Camera-type eye (tissue), 1 donor: Measurements from ENCODE around the gene MAEA. TPM values are rescaled to one million over a fixed set of nuclear protein-coding genes. Genes with fewer than 3 reads are reported as not detected.

ENCODE experiments used
- total RNA-seq: library from RNA; depleted of rRNA; stranded (reverse); fragments of >200 nt; gene quantifications from one replicate; pipeline ENCODE4 v1.2.3, GENCODE V29; 2014

MAEA gene
- total RNA-seq, result 73.7 TPM

DNA sequence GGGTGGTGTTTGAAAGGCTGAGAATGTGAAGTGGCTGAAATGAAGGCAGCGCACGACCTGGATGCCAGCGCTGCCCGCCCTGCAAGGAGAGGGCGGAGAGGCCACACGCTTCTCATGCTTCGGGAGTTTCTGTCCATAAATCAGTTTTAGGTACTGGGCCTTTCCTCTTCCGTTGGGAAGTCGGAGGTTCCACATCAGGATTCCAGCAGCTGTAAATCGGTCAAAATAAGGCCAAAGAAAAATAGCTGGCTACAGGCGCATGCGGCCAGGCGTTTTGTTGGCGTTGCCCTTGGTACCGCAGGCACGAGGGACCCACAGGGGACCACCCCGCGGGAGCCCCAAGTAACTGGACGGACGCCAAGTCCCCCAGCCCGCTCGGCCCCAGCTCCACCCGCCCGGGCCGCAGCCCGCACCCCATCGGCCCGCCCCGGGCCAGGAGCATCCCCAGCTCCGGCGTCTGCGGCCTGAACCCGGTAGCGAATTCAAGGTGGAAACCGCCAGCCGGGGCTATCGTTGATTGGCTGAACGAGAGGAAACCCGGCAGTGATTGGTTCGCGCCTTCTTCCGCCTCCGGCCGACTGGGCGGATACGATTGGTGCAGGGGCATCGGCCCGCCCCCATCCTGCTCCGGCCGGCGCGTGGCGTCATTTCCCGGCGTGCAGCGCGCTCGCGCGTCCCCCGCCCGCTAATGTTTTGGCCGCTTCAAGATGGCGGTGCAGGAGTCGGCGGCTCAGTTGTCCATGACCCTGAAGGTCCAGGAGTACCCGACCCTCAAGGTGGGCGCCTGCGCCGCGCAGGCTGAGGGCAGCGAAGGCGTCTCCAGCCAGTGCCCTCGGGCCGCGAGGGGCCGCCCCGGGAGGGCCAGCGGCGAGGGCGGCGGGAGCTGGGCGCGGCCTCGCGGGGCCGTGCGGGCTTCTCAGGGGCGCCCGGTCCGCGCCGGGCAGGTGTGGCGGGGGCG lies at the start of gene MAEA:
Gene MAEA, plus strand, starts transcription at position 685 of the 958 bp plus-strand sequence. Its CDS starts 23 bp downstream, at position 708.

DNA sequence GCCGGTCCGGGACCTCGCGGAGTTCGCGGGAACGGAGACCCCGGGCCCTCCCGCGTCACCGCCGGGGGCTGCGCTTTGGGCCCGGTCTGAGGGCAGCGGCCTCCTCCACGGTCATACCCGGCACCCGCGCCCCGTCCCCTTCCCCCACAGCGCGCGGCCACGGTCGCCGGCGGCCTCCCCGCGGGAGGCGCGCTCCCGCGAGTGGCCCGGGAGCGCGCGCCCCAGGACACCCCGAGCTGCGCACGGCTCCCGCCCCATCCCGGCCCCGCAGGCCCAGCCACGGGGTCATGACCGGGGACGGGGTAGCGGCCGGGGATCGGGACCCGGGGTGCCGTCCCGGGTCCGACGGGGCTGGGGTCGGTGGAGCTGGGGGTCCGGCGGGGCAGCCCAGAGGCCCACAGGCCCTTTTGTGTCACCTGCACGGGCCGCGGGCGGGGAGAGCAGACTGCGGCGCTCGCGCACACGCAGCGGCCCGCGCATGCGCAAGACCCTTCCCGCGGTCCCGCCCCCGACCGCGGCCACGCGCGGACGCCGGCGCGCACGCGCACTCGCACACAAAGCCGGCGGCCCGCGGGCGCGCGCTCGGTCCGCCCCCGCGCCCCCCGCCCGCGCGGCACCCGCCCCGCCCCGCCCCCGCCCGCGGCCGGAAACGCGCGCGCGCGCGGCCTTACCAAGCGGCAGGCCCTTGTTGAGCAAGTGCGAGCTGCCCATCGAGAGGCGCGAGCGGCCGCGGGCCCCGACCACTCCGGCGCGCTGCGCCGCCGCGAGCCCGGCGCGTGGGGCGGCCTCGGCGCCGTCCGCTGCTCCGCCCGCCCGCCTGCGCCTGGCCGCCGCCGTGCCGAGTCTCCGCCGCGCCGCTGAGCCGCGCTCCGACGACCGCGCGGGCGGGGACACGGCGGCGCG lies 41.2 kb upstream of the MAEA start, which contains the start of gene CTBP1:
Gene CTBP1, minus strand, starts transcription at position 886 of the 903 bp plus-strand sequence. CDS start 7,799 bp downstream, outside the sequence.

DNA sequence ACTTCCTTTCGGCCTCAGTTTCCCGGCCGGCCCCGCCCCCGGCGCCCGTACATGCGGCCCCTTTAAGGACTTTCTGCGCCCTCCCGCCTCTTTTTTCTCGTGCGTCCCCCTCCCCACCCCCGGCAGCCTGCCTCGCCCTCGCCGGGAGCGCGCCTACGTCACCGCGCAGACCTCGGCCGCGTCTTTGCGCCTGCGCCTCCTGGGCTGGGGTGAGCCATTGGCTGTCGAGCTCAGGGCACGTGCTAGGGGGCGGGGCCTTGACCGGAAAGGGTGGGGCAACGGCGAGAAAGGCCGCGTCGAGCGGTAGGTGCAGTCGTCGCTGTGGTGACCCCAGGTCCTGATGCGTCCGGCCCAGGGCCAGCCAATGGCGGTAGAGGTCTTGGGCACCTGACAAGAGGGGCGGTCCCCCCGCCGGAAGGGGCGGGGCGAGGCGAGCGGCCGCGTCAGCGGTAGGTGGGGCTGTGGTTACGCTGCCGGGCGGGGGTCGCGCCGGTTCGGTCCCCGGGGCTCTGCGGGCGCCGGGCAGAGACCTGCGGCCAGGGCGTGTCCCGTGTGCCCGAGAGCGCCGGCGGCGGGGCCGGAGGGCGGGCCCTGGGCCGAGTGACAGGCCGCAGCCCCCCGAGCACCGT lies 57.2 kb downstream of the MAEA start, which contains the start of gene UVSSA:
Gene UVSSA, plus strand, starts transcription at position 428 of the 629 bp plus-strand sequence. CDS start 884 bp downstream, outside the sequence.

Other genes starting within 250 kb of the MAEA start
- gene RNF212, start 176.3 kb upstream of the MAEA start, total RNA-seq, result 1.6 TPM
- gene SPON2, start 117.3 kb upstream of the MAEA start, total RNA-seq, result 69.1 TPM
- gene CTBP1, start 40.8 kb upstream of the MAEA start, total RNA-seq, result 200 TPM
- gene UVSSA, start 57.3 kb downstream of the MAEA start, total RNA-seq, result 15.7 TPM
- gene NKX1-1, start 116.6 kb downstream of the MAEA start, total RNA-seq, result not detected